AG08396 (cell line): ENCODE data around the gene GLT6D1.
A peak's percentile ranks its signal among the peaks of the same experiment; 100 is the strongest.

Experiments
- DNase-seq: peaks from one replicate; pipeline ENCODE4 v3.0.0; 2012; ENCODE audit warnings: low spot score, mixed read lengths

GLT6D1 gene

GRCh38 chr9:135608294-135608998 is 30.9 kb downstream of the GLT6D1 start:
- DNase-seq = no peak

- DNase-seq = peak; percentile 3
Observed at GRCh38 chr9:135607401-135608293, 31.7 kb downstream of the GLT6D1 start.

DNA sequence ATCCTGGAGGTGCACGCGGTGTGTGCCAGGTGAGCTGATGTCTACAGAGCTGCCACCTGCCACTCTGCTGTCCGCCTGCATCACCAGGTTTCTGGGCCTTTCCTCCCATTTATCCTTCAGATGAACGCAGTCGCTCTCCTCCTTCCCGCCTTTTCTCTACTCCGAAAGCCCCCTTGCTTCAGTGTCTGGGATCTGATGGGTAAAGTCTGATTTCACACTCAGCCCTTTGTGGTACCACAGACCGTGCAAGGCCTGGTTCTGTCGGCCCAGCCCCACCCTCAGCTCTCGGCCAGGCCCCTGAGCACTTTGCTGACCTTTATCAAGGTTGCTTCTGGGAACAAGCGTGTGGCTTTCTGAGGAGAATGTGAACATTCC is 32.5 kb downstream of the GLT6D1 start:
- DNase-seq = no peak

DNA sequence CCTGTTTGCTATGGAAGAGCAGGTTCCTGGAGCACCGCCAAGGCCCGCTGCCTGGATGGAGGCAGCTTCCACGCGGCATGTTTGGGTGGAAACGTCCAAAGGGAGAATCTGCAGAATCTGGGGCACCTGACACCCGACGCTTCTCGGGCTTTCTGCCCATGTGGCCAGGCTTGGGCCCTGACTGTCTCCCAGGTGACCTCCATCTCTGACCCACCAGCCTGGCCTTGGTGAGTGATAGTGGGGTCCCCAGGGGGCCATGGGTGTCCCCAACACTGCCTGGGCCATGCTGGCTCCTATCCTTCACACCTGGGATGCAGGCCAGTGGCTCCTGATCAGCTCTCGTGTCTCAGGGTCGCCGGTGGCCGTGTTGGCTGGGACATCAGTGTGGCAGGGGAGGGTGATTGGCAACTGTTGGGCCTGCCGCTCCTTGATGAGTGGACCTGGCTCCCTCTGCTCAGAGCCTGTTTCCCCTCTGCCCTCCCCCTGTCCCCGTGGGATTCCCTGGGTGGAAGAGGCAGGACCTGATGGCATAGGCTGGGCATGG is 34.0 kb downstream of the GLT6D1 start:
- DNase-seq = no peak

DNA sequence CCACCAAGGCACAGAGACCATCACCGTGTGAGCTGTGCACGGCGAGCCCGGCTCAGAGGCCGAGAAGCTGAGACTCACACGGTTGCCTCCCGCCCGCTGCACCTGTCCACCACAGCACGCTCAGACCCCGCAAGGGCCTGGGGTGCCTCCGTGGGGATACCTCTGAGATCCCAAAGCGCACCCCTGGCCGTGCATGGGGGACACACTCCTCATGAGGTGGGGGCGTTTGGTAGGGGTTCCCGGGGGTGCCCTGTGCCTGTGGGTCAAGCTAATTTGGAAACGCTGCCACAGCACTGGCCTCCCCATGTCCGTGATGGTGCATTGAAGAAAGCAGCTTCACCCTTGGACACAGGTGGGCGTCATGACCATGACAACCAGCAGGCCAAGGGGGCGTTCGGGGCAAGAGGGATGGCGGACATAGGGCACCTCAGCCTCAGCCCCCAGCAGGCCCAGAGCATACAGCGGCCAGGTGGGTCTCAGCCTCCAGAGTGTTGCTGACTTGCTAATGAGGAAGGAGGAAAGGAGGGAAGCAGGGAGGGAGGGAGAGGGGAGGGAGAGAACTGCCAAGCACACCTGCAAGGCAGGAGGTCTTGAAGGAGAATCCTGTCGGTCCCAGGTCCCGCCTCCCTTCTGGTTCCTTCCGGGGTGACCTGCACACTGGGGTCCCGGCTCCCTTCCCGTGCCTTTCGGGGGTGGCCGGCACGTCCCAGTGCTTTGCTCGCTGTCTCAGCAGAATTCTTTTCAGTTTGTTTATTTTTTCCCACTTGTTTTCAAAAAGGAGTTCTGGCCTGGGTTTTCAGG is 34.7 kb downstream of the GLT6D1 start:
- no peak for DNase-seq

DNA sequence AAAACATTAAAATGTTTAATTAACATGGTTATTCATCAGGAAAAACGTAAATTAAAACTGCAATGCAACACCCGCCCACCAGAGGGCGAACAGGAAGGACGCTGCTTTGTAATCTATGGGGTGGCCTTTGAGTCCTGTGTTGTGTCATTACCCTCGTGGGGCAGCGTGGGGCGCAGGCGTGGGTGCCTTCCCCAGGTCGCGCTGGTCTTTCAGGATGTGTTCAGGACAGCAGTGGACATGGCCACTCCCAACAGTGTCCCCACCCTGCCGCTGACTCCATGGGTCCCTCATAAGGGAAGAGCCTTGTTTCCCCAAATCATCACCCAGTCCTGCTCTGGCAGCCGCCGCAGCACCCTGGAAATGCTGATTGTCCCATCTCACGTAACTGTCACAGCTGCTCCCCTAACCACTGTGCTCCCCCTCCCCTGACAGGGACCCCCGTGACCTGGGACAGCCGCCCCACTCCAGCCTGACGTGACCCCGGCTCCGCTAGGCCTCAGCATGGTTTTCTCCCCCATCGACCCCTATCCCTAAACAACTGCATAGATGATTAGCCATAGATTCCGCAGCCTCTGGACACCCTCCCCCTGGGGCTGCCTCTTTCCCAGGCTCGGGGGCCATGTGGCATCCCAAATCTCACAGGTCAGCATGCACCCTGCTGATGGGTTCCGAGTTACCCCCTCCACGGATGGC is 36.4 kb downstream of the GLT6D1 start:
- peak; percentile 71 for DNase-seq

GRCh38 chr9:135601988-135602387 is 37.4 kb downstream of the GLT6D1 start:
- DNase-seq = no peak

DNA sequence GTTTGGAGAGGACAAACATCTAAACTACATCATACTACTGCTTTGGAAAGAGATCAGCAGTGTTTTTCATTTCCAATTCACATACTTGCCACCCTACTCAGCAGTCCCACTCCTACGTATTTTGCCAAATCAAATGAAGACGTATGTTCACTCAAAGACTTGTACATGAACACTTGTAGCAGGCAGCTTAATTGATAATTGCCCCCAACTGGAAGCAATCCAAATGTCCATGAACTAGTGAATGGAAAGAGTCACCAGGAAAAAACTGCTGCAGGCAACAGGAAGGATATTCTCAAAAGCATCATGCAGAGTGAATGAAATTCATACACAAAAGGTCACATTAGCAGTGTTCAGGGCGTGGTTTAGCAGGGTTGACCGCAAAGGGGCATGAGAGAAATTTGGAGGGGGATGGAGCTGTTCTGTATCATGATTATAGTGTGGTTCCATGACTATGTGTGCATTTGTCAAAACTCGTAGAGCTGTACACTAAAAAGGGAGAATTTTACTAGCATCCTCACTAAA is 39.0 kb downstream of the GLT6D1 start:
- no peak for DNase-seq

- no peak for DNase-seq
Observed at GRCh38 chr9:135596211-135596610, 43.1 kb downstream of the GLT6D1 start.

DNA sequence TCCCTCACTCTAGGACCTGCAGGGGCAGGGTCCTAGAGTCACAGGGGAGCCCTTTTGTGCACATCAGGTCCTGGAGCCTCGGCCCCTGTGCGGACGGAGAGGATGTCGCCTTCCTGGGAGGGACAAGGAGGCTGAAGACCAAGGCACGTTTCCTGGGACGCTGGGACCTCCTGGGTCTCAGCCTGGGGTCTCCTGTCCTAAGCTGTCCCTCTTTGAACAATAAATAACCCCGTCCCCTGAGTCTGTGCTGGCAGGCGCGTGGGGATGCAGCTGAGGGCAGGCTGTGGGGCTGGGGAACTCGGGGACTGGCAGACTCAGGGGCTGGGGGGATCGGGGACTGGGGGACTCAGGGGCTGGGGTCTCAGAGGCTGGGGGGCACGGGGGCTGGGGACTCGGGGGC is 46.7 kb downstream of the GLT6D1 start:
- no peak for DNase-seq

- DNase-seq = no peak
Observed at GRCh38 chr9:135592331-135592590, 47.1 kb downstream of the GLT6D1 start.

DNA sequence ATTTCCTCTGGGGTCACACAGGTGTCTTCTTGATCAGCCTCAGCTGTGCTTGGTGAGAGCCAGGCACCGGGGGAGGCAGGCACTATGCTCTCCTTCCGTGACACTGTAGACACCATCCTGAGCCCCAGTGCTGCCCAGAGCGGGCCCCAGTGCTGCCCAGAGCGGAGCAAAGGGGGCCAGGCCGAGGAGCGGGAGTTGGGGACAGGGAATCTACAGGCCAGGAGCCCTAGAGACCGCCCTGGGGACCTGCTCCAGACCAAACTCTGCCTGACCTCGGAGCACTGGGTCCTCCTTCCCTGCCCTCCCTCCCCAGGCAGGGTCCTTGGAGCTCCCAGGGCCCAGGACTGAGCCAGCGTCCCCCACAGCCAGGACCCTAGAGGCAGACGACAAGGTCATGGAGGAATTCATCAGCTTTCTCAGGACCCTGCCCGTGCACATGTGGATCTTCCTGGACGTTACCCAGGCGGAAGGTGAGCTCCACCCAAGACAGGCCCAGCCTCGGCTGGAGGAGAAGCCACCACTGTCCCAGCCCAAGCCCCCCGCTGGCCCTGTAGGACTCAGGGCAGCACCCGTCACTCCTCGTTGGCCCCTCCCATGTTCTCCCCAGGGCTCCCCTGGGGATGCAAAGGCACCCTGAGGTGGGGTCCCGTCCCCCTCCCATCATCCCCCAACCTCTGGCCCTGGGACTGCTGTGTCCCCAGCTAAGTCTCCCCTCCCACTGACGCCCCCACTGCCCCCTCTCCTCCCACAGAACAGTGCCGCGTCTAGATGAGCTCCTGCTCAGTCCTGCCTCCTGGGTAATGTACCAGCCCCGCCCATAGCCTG is 47.6 kb downstream of the GLT6D1 start:
- no peak for DNase-seq

- no peak for DNase-seq
Observed at GRCh38 chr9:135590486-135591079, 48.8 kb downstream of the GLT6D1 start.

DNA sequence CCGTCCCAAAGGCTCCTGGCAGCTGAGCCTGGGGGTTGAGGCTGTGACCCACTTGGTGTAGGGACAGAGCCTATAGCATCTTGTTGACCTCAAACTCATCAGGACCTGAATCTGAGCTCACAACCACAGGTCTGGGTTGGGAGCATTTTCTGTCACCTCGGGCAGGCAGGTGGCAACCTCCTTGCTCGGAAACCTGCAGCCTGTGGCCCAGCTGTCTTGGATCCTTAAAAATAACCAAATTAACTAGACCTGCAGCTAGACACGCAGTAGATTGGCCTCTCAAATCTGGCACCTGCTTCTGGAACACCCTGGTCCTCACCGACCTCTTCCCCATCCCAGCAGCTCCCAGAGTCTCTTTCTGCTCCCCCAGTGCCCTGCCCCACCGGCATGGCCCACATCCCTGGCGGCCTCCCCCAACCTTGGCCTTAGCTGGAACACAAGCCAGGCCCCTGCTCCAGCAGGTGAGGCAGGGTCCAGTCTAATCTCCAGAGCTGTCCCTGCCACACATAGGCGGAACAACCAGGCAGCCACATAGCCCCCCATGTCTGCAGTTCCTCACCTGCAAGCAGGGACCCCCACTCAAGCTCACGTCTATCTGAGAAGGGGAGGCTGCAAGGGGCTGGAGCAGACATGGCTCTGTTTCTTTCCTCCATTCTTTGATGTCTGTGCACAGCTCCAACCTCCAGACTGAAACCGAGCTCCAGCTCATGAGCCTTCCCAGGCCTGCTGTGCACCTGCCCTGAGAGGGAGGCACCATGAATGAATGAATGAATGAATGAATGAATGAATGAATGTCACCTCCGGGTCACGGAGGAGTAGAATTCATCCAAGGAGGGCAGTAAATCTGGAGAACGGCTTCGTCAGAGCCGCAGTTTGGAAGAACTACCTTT is 49.5 kb downstream of the GLT6D1 start:
- DNase-seq = no peak

GRCh38 chr9:135588886-135589595 is 50.3 kb downstream of the GLT6D1 start:
- DNase-seq = no peak

GRCh38 chr9:135588371-135588770 is 51.0 kb downstream of the GLT6D1 start:
- no peak for DNase-seq

GRCh38 chr9:135587658-135588057 is 51.7 kb downstream of the GLT6D1 start:
- DNase-seq = no peak

- DNase-seq = no peak
Observed at GRCh38 chr9:135586601-135587109, 52.7 kb downstream of the GLT6D1 start.

- DNase-seq = no peak
Observed at GRCh38 chr9:135584934-135585333, 54.4 kb downstream of the GLT6D1 start.
